Endothelial cell of umbilical vein (primary cell): ENCODE measurements around the gene ZNF672. TPM values are rescaled to one million over a fixed set of nuclear protein-coding genes. Genes with fewer than 3 reads are reported as not detected.
"Not testable (repeated sequence)": the region's sequence is repeated elsewhere in the genome, so short reads cannot be mapped to it uniquely, and the experiment has no call there.

Experiments used
- BruUV-seq: library from RNA; stranded (reverse); fragments of 400-500 nt; replicated peaks from 2 replicates; lab custom pipeline; 2021; lab: Mats Ljungman, UMichigan
- CTCF ChIA-PET: fragments of 300-600, 350-600 bp; sonication (Branson Sonifier 250); formaldehyde crosslinking; loops from one replicate; lab custom pipeline; 2021; ENCODE audit warnings: antibody characterized with exemption, inconsistent platforms; lab: Charles Lee
- POLR2A ChIA-PET: fragments of 300-600, 350-600 bp; sonication (Branson Sonifier 250); formaldehyde crosslinking; loops from one replicate; lab custom pipeline; 2021; ENCODE audit warnings: antibody characterized with exemption, inconsistent platforms; lab: Charles Lee
- DNase-seq: peaks from one replicate; pipeline ENCODE4 v3.0.0-alpha.2; 2011; ENCODE audit warnings: low read depth, low spot score
- FAIRE-seq: peaks from 2 replicates; lab custom pipeline; 2011; peaks lifted over from hg19 to GRCh38; lab: Jason Lieb, UNC
- H2AFZ ChIP-seq: 2 replicates; pipeline ENCODE4 v1.6.0; 2012; ENCODE audit warnings: low read depth, low read length, control low read depth, inconsistent platforms
- H3K27ac ChIP-seq: 2 replicates; pipeline ENCODE4 v1.5.1; 2011; ENCODE audit warnings: low read depth, mild to moderate bottlenecking, control low read depth, low read length, moderate library complexity; ENCODE audit not compliant: insufficient read depth
- H3K27me3 ChIP-seq, 2 experiments: 2 replicates each; pipeline versions ENCODE4 v1.6.0 to v1.6.1; 2011; ENCODE audit warnings: low read length in 2 of 2, mixed read lengths in 1 of 2; ENCODE audit not compliant: control insufficient read depth in 2 of 2, insufficient read depth in 2 of 2
- H3K36me3 ChIP-seq, 2 experiments: 2 replicates in 1 of 2; 3 replicates in 1 of 2; pipeline ENCODE4 v1.5.1; 2011; ENCODE audit warnings: low read length in 2 of 2, mild to moderate bottlenecking in 1 of 2, moderate library complexity in 1 of 2; ENCODE audit not compliant: control insufficient read depth in 2 of 2, insufficient read depth in 2 of 2; ENCODE audit errors: extremely low read depth in 1 of 2
- H3K4me1 ChIP-seq: 3 replicates; pipeline ENCODE4 v1.5.1; 2011; ENCODE audit warnings: mild to moderate bottlenecking, low read length; ENCODE audit not compliant: control insufficient read depth, insufficient read depth; ENCODE audit errors: extremely low read depth
- H3K4me2 ChIP-seq: 2 replicates; pipeline ENCODE4 v1.6.1; 2011; ENCODE audit warnings: low read length, control low read depth, mixed read lengths; ENCODE audit not compliant: insufficient read depth
- H3K4me3 ChIP-seq, 3 experiments: fragments of 200-600 bp in 1 of 3; sonication (generic), shearing (Covaris generic) in 1 of 3; replicated peaks in 1 of 3; 2 replicates each; pipeline ENCODE4 v1.5.1; 2011 to 2016; ENCODE audit warnings: control low read depth in 3 of 3, low read length in 3 of 3, mild to moderate bottlenecking in 2 of 3, inconsistent platforms in 1 of 3, low read depth in 1 of 3, moderate library complexity in 1 of 3; ENCODE audit not compliant: insufficient read depth in 1 of 3
- H3K79me2 ChIP-seq: 2 replicates; pipeline ENCODE4 v1.6.0; 2012; ENCODE audit warnings: low read length, inconsistent platforms; ENCODE audit not compliant: control insufficient read depth, insufficient read depth
- H3K9ac ChIP-seq: replicated peaks from 2 replicates; pipeline ENCODE3; 2011; ENCODE audit warnings: low read length, control low read depth; ENCODE audit not compliant: insufficient read depth; ENCODE audit errors: extremely low read depth
- H3K9me1 ChIP-seq: replicated peaks from 3 replicates; pipeline ENCODE4 v1.6.0; 2011; ENCODE audit warnings: mild to moderate bottlenecking, low read length; ENCODE audit not compliant: control insufficient read depth, insufficient read depth; ENCODE audit errors: extremely low read depth
- H3K9me3 ChIP-seq: replicated peaks from 2 replicates; pipeline ENCODE4 v1.5.1; 2012; ENCODE audit warnings: low read length, inconsistent platforms; ENCODE audit not compliant: control insufficient read depth, insufficient read depth
- H4K20me1 ChIP-seq: replicated peaks from 2 replicates; pipeline ENCODE3; 2011; ENCODE audit warnings: mild to moderate bottlenecking, low read length; ENCODE audit not compliant: control insufficient read depth, insufficient read depth; ENCODE audit errors: extremely low read depth
- EZH2 ChIP-seq: IDR thresholded peaks from 2 replicates; pipeline ENCODE4 v1.6.1; 2012; ENCODE audit warnings: borderline replicate concordance, low read depth, mild to moderate bottlenecking, moderate library complexity, low read length, inconsistent platforms; ENCODE audit not compliant: severe bottlenecking
- FOS ChIP-seq: IDR thresholded peaks from 2 replicates; pipeline ENCODE4 v1.6.1; 2011; ENCODE audit warnings: mild to moderate bottlenecking, low read length, moderate library complexity, borderline replicate concordance; ENCODE audit not compliant: insufficient read depth
- GATA2 ChIP-seq: IDR thresholded peaks from 2 replicates; pipeline ENCODE4 v1.7.0; 2011; ENCODE audit warnings: low read depth, mild to moderate bottlenecking, moderate library complexity, mixed read lengths, low read length; ENCODE audit not compliant: insufficient read length, insufficient read depth
- JUN ChIP-seq: IDR thresholded peaks from 2 replicates; pipeline ENCODE4 v1.6.1; 2011; ENCODE audit warnings: borderline replicate concordance, low read depth; ENCODE audit not compliant: insufficient read length, insufficient read depth
- MYC ChIP-seq: IDR thresholded peaks from one replicate; pipeline ENCODE4 v1.6.1; 2011; ENCODE audit warnings: mild to moderate bottlenecking, low read depth, low read length
- POLR2A ChIP-seq: IDR thresholded peaks from 2 replicates; pipeline ENCODE4 v1.6.1; 2012; ENCODE audit warnings: low read depth, mild to moderate bottlenecking, control low read depth, low read length
- POLR2AphosphoS5 ChIP-seq: IDR thresholded peaks from 2 replicates; pipeline ENCODE4 v1.6.1; 2012; ENCODE audit warnings: low read depth, mild to moderate bottlenecking, control low read depth, low read length, moderate library complexity; ENCODE audit not compliant: insufficient read depth
- dilution Hi-C: fragments of 300-500 bp; cut with MboI; formaldehyde crosslinking; loops from one replicate; pipeline ENCODE4 v1.15.0; 2019; ENCODE audit warnings: low sequenced_read_pairs; ENCODE audit not compliant: extremely low pct_ligation_motif_present
- intact Hi-C: fragments of 100-400 bp; cut with micrococcal nuclease; formaldehyde crosslinking; loops from one replicate; pipeline ENCODE4 v1.10.0; 2022
- polyA plus RNA-seq, 4 experiments: library from polyadenylated mRNA; depleted of rRNA in 3 of 4; stranded (reverse) in 3 of 4; unstranded in 1 of 4; fragments of >200 nt; gene quantifications; 2 replicates each; pipeline versions ENCODE4 v1.2.1 to v1.2.3, GENCODE V29; 2011 to 2012; ENCODE audit warnings: missing spikeins in 1 of 4
- total RNA-seq: library from RNA; stranded (reverse); gene quantifications from 2 replicates; pipeline ENCODE4 v1.2.3, GENCODE V29; 2021
- TF ChIP-seq, protein P1 (sequence below): IDR thresholded peaks from 2 replicates; pipeline ENCODE4 v1.6.1; 2011; ENCODE audit not compliant: insufficient read depth, insufficient read length
- TF ChIP-seq, protein P2 (sequence below), 2 donors: IDR thresholded peaks; 1 replicate in 1 of 2; 2 replicates in 1 of 2; pipeline ENCODE4 v1.5.1; 2011; ENCODE audit warnings: low read length in 2 of 2, mild to moderate bottlenecking in 2 of 2, moderate library complexity in 2 of 2, control low read depth in 1 of 2, inconsistent platforms in 1 of 2, low read depth in 1 of 2; ENCODE audit not compliant: insufficient read depth in 1 of 2; ENCODE audit errors: extremely low read depth in 1 of 2

Gene ZNF672
- total and polyA plus RNA-seq, 2 donors (not counting 3 experiments of a cell fraction or from before 2014, with no cell fraction given) = 20.1 to 29.6 TPM

DNA sequence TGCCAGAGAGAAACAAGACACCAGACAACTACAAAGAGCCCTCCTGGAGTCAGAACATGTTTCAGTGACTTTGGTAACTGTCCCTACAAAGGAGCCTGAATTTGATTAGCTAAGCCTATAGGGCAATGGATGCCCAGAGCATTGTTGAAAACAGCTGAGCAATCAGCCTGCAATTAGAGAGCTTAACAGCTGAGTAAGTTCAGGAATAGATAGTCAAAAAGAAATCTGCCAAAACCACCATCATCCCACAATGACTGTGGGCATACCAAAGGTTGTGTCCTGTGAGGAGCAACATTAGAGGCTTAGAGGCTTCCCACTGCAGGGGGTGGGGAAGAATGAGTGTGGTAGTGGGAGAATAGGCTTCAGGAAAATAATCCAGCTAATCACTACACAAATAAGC is 44.4 kb upstream of the ZNF672 start:
- ChIA-PET POLR2A (no interaction called here), CTCF (no interaction called here)
- Histone ChIP-seq H3K4me3 (no peak overlapping the region), H4K20me1 (no peaks in the 10 kb centered on the region), H3K9me3 (no peaks in the 10 kb centered on the region), H3K4me1 (no peaks in the 10 kb centered on the region), H2AFZ (no peak overlapping the region), H3K9me1 (no peaks in the 10 kb centered on the region), H3K4me2 (no peak overlapping the region), H3K27ac (no peak overlapping the region), H3K27me3 (no peaks in the 10 kb centered on the region), H3K36me3 (no peaks in the 10 kb centered on the region), H3K79me2 (no peaks in the 10 kb centered on the region), H3K9ac (no peak overlapping the region)
- DNase-seq (no peak), FAIRE-seq (no peak)
- intact Hi-C loops = no loop called here
- dilution Hi-C loops = no loop called here
- TF ChIP-seq POLR2AphosphoS5 = no peak
- no peak for TF ChIP-seq MYC
- TF ChIP-seq, protein P1, sequence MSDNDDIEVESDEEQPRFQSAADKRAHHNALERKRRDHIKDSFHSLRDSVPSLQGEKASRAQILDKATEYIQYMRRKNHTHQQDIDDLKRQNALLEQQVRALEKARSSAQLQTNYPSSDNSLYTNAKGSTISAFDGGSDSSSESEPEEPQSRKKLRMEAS = no peak
- no peak for TF ChIP-seq JUN
- TF ChIP-seq FOS = no peak
- TF ChIP-seq, protein P2, sequence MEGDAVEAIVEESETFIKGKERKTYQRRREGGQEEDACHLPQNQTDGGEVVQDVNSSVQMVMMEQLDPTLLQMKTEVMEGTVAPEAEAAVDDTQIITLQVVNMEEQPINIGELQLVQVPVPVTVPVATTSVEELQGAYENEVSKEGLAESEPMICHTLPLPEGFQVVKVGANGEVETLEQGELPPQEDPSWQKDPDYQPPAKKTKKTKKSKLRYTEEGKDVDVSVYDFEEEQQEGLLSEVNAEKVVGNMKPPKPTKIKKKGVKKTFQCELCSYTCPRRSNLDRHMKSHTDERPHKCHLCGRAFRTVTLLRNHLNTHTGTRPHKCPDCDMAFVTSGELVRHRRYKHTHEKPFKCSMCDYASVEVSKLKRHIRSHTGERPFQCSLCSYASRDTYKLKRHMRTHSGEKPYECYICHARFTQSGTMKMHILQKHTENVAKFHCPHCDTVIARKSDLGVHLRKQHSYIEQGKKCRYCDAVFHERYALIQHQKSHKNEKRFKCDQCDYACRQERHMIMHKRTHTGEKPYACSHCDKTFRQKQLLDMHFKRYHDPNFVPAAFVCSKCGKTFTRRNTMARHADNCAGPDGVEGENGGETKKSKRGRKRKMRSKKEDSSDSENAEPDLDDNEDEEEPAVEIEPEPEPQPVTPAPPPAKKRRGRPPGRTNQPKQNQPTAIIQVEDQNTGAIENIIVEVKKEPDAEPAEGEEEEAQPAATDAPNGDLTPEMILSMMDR (IDR thresholded peaks at IDR 0.05; ENCODE audit: extremely low read depth in 1 of 2, insufficient read depth in 1 of 2, low read depth in 1 of 2, low read length in 2 of 2) = no peak
- TF ChIP-seq POLR2A = no peak
- no peak for TF ChIP-seq EZH2
- TF ChIP-seq GATA2 = no peak
- BruUV-seq = no TSS peak

DNA sequence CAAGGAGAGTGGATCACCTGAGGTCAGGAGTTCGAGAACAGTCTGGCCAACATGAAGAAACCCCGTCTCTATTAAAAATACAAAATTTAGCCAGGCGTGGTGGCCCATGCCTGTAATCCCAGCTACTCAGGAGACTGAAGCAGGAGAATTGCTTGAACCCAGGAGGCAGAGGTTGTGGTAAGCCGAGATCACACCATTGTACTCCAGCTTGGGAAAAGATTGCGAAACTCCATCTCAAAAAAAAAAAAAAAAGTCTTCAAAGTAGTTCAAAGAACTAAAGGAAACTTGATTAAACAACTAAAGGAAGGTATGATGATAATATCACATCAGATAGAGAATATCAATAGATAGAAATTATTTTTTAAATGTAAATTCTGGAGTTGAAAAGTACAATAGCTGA is 43.4 kb upstream of the ZNF672 start:
- FAIRE-seq, CTCF ChIA-PET, BruUV-seq: not testable (repeated sequence)

More for the DNA sequence above, 43.4 kb upstream of the ZNF672 start:
- H3K9ac ChIP-seq, H3K79me2 ChIP-seq, intact Hi-C loops, H3K4me2 ChIP-seq, H2AFZ ChIP-seq, dilution Hi-C loops, H3K4me3 ChIP-seq, H3K27ac ChIP-seq, H3K4me1 ChIP-seq, H4K20me1 ChIP-seq, H3K9me3 ChIP-seq, H3K27me3 ChIP-seq, DNase-seq, POLR2A ChIA-PET, H3K36me3 ChIP-seq, H3K9me1 ChIP-seq: not testable (repeated sequence)
